Measurements from ENCODE around the gene SLC25A21. TPM values are rescaled to one million over a fixed set of nuclear protein-coding genes. Genes with fewer than 3 reads are reported as not detected.
A peak's percentile ranks its signal among the peaks of the same experiment; 100 is the strongest.

SLC25A21 gene
- total and polyA plus RNA-seq, 2 of the 13 experiments (the other 11 are each of a cell fraction or from before 2014, with no cell fraction given) = 1.9 to 2.9 TPM

DNA sequence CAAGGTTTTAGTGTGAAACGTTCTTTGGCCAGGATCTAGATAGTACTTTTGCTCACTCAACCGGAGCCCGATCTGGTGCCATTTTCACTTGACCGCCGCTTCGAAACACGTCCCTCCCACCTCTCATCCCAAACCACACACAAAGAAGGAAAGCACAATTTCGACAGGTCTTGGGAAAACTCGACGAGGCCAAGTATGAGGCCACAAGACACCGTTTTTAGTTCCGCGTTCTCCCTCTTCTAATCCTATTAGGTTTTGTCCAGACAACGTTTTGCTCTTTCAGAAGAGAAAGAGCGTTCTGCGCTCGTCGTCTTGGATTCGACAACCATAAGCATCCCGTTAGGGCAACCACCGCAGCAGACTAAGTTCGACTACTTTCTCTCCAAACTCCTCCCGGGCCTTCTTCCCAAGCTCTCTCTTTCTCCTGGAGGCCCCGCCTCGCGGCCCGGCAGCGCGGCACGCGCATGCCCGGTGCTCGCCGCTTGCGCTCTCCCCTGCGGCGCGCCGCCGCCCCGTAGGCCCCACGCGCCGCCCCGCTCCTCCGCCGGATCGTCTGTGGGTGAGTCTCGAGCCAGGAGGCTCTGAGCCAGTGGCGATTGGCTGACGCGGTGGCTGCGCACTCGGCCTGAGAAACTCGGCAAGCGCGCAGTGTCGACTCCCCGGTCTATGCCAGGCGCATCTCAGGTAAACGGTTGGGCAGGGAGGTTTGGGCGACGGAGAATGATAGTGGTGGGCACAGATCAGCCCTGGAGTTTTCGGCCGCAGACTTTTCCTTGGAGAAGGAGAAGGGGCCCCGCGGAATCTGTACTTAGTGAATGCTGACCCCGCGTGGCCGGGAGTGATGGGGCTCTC, 25.2 kb upstream of the SLC25A21 start, which contains the start of gene MIPOL1 (continued):
- TF ChIP-seq, protein P1, sequence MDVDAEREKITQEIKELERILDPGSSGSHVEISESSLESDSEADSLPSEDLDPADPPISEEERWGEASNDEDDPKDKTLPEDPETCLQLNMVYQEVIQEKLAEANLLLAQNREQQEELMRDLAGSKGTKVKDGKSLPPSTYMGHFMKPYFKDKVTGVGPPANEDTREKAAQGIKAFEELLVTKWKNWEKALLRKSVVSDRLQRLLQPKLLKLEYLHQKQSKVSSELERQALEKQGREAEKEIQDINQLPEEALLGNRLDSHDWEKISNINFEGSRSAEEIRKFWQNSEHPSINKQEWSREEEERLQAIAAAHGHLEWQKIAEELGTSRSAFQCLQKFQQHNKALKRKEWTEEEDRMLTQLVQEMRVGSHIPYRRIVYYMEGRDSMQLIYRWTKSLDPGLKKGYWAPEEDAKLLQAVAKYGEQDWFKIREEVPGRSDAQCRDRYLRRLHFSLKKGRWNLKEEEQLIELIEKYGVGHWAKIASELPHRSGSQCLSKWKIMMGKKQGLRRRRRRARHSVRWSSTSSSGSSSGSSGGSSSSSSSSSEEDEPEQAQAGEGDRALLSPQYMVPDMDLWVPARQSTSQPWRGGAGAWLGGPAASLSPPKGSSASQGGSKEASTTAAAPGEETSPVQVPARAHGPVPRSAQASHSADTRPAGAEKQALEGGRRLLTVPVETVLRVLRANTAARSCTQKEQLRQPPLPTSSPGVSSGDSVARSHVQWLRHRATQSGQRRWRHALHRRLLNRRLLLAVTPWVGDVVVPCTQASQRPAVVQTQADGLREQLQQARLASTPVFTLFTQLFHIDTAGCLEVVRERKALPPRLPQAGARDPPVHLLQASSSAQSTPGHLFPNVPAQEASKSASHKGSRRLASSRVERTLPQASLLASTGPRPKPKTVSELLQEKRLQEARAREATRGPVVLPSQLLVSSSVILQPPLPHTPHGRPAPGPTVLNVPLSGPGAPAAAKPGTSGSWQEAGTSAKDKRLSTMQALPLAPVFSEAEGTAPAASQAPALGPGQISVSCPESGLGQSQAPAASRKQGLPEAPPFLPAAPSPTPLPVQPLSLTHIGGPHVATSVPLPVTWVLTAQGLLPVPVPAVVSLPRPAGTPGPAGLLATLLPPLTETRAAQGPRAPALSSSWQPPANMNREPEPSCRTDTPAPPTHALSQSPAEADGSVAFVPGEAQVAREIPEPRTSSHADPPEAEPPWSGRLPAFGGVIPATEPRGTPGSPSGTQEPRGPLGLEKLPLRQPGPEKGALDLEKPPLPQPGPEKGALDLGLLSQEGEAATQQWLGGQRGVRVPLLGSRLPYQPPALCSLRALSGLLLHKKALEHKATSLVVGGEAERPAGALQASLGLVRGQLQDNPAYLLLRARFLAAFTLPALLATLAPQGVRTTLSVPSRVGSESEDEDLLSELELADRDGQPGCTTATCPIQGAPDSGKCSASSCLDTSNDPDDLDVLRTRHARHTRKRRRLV (CRISPR knock-in tag; IDR thresholded peaks at IDR 0.05) = peak; percentile 51; the same call in 1 of the 2 replicates
- no peak for TF ChIP-seq ZKSCAN5 (CRISPR knock-in tag; IDR thresholded peaks at IDR 0.05)
- peak; percentile 86 for TF ChIP-seq GABPB1 (CRISPR knock-in tag; IDR thresholded peaks at IDR 0.05)
- no peak for TF ChIP-seq ZKSCAN8 (CRISPR knock-in tag; IDR thresholded peaks at IDR 0.05; ENCODE audit: borderline replicate concordance)
- no peak for TF ChIP-seq RFX1 (IDR thresholded peaks at IDR 0.05)
- TF ChIP-seq, protein P2, sequence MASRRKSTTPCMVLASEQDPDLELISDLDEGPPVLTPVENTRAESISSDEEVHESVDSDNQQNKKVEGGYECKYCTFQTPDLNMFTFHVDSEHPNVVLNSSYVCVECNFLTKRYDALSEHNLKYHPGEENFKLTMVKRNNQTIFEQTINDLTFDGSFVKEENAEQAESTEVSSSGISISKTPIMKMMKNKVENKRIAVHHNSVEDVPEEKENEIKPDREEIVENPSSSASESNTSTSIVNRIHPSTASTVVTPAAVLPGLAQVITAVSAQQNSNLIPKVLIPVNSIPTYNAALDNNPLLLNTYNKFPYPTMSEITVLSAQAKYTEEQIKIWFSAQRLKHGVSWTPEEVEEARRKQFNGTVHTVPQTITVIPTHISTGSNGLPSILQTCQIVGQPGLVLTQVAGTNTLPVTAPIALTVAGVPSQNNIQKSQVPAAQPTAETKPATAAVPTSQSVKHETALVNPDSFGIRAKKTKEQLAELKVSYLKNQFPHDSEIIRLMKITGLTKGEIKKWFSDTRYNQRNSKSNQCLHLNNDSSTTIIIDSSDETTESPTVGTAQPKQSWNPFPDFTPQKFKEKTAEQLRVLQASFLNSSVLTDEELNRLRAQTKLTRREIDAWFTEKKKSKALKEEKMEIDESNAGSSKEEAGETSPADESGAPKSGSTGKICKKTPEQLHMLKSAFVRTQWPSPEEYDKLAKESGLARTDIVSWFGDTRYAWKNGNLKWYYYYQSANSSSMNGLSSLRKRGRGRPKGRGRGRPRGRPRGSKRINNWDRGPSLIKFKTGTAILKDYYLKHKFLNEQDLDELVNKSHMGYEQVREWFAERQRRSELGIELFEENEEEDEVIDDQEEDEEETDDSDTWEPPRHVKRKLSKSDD (CRISPR knock-in tag; IDR thresholded peaks at IDR 0.05; ENCODE audit: low read depth) = 0 out of 2 replicates have a peak, but pooled peaks have one; percentile 83
- TF ChIP-seq PHF21A (CRISPR knock-in tag; IDR thresholded peaks at IDR 0.05) = peak; percentile 91
- TF ChIP-seq SKI (IDR thresholded peaks at IDR 0.05; ENCODE audit: partially characterized antibody) = peak; percentile 99
- no peak for TF ChIP-seq ARNT (IDR thresholded peaks at IDR 0.05)
- TF ChIP-seq, protein P3, sequence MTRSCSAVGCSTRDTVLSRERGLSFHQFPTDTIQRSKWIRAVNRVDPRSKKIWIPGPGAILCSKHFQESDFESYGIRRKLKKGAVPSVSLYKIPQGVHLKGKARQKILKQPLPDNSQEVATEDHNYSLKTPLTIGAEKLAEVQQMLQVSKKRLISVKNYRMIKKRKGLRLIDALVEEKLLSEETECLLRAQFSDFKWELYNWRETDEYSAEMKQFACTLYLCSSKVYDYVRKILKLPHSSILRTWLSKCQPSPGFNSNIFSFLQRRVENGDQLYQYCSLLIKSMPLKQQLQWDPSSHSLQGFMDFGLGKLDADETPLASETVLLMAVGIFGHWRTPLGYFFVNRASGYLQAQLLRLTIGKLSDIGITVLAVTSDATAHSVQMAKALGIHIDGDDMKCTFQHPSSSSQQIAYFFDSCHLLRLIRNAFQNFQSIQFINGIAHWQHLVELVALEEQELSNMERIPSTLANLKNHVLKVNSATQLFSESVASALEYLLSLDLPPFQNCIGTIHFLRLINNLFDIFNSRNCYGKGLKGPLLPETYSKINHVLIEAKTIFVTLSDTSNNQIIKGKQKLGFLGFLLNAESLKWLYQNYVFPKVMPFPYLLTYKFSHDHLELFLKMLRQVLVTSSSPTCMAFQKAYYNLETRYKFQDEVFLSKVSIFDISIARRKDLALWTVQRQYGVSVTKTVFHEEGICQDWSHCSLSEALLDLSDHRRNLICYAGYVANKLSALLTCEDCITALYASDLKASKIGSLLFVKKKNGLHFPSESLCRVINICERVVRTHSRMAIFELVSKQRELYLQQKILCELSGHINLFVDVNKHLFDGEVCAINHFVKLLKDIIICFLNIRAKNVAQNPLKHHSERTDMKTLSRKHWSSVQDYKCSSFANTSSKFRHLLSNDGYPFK (CRISPR knock-in tag; IDR thresholded peaks at IDR 0.05; ENCODE audit: borderline replicate concordance) = peak; percentile 87
- TF ChIP-seq ZNF337 (CRISPR knock-in tag; IDR thresholded peaks at IDR 0.05; ENCODE audit: borderline replicate concordance, low read depth) = peak; percentile 63; the same call in 1 of the 2 replicates
- TF ChIP-seq FOXA1 (IDR thresholded peaks at IDR 0.05) = no peak
- TF ChIP-seq FOXA1 (CRISPR knock-in tag; IDR thresholded peaks at IDR 0.05) = peak; percentile 52
- TF ChIP-seq, protein P4, sequence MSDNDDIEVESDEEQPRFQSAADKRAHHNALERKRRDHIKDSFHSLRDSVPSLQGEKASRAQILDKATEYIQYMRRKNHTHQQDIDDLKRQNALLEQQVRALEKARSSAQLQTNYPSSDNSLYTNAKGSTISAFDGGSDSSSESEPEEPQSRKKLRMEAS (IDR thresholded peaks at IDR 0.05) = peak; percentile 97
- TF ChIP-seq NFE2 (CRISPR knock-in tag; IDR thresholded peaks at IDR 0.05) = no peak
- TF ChIP-seq NR2F1 (CRISPR knock-in tag; IDR thresholded peaks at IDR 0.05) = no peak; a peak in 1 of 4 replicates
- TF ChIP-seq ELF3 (CRISPR knock-in tag; IDR thresholded peaks at IDR 0.05) = peak; percentile 23; the same call in 1 of the 2 replicates
- peak; percentile 97 for TF ChIP-seq YEATS4 (CRISPR knock-in tag; IDR thresholded peaks at IDR 0.05; ENCODE audit: borderline replicate concordance)
